Measurements from ENCODE around the gene C14orf119.

DNA sequence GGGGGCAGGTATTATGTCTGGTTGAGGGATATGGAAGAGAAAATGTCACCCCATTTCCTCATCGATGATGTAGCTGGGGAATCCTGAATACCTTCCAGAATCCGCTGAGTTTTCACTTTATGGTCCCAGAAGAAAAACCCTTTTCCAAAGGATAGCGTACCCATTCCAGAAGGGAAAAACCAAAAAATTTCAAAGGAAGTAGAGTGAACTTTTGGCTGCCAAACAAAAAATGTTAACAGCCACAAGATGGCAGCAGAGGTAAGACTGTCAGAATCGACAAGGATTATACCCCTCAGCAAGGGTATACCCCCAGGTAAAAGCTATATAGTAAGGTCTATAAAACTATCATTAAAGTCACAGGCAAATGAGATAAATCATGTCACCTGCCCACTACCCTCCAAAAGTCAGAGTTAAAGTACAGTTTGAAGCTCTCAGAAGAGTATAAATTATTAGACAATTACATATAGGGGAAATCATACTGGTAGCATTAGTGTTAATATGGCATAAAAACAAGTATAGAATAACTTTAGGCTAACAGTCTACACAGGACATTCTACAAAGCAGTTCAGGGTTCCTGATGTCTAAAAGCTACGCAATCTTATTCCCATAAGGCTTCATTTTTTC lies 18.4 kb upstream of the C14orf119 start:
- TF ChIP-seq SMC3 (conservative IDR thresholded peaks at IDR 0.05; ENCODE audit: insufficient read depth, low read depth, low read length) (0 out of 2 replicates have a peak, but pooled peaks have one; percentile 21), POLR2AphosphoS5 (IDR thresholded peaks at IDR 0.05; ENCODE audit: control insufficient read depth, insufficient read depth, low read depth, low read length) (no peak), FOXJ3 (CRISPR knock-in tag; IDR thresholded peaks at IDR 0.05) (no peak), ZNF830 (CRISPR knock-in tag; IDR thresholded peaks at IDR 0.05) (no peak), HCFC1 (IDR thresholded peaks at IDR 0.05; ENCODE audit: low read depth, low read length) (no peak), SPI1 (IDR thresholded peaks at IDR 0.05; ENCODE audit: borderline replicate concordance, low read depth, low read length) (no peak), EGR1 (conservative IDR thresholded peaks at IDR 0.05) (no peak), CBX1 (IDR thresholded peaks at IDR 0.05; ENCODE audit: low read depth) (no peak), OTX1 (CRISPR knock-in tag; IDR thresholded peaks at IDR 0.05) (no peak), DMBX1 (CRISPR knock-in tag; IDR thresholded peaks at IDR 0.05; ENCODE audit: borderline replicate concordance) (no peak)
- TF ChIP-seq, protein P1, sequence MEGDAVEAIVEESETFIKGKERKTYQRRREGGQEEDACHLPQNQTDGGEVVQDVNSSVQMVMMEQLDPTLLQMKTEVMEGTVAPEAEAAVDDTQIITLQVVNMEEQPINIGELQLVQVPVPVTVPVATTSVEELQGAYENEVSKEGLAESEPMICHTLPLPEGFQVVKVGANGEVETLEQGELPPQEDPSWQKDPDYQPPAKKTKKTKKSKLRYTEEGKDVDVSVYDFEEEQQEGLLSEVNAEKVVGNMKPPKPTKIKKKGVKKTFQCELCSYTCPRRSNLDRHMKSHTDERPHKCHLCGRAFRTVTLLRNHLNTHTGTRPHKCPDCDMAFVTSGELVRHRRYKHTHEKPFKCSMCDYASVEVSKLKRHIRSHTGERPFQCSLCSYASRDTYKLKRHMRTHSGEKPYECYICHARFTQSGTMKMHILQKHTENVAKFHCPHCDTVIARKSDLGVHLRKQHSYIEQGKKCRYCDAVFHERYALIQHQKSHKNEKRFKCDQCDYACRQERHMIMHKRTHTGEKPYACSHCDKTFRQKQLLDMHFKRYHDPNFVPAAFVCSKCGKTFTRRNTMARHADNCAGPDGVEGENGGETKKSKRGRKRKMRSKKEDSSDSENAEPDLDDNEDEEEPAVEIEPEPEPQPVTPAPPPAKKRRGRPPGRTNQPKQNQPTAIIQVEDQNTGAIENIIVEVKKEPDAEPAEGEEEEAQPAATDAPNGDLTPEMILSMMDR (IDR thresholded peaks at IDR 0.05 in 2 of 3, conservative IDR thresholded peaks at IDR 0.05 in 1 of 3; ENCODE audit: insufficient read depth in 2 of 3, low read depth in 1 of 3, low read length in 3 of 3): peak; percentile 45 to 70 (median 68); a peak in 5 of 6 replicates
- TF ChIP-seq, protein P2, sequence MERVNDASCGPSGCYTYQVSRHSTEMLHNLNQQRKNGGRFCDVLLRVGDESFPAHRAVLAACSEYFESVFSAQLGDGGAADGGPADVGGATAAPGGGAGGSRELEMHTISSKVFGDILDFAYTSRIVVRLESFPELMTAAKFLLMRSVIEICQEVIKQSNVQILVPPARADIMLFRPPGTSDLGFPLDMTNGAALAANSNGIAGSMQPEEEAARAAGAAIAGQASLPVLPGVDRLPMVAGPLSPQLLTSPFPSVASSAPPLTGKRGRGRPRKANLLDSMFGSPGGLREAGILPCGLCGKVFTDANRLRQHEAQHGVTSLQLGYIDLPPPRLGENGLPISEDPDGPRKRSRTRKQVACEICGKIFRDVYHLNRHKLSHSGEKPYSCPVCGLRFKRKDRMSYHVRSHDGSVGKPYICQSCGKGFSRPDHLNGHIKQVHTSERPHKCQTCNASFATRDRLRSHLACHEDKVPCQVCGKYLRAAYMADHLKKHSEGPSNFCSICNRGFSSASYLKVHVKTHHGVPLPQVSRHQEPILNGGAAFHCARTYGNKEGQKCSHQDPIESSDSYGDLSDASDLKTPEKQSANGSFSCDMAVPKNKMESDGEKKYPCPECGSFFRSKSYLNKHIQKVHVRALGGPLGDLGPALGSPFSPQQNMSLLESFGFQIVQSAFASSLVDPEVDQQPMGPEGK (CRISPR knock-in tag; IDR thresholded peaks at IDR 0.05; ENCODE audit: borderline replicate concordance): no peak

All from K562 (cell line).